ENCODE data around the gene XYLT1. TPM values are rescaled to one million over a fixed set of nuclear protein-coding genes. Genes with fewer than 3 reads are reported as not detected.

XYLT1 gene
- total and polyA plus RNA-seq, 2 of the 8 experiments (the other 6 are each of a cell fraction or from before 2014, with no cell fraction given): 6.6 to 25.4 TPM

DNA sequence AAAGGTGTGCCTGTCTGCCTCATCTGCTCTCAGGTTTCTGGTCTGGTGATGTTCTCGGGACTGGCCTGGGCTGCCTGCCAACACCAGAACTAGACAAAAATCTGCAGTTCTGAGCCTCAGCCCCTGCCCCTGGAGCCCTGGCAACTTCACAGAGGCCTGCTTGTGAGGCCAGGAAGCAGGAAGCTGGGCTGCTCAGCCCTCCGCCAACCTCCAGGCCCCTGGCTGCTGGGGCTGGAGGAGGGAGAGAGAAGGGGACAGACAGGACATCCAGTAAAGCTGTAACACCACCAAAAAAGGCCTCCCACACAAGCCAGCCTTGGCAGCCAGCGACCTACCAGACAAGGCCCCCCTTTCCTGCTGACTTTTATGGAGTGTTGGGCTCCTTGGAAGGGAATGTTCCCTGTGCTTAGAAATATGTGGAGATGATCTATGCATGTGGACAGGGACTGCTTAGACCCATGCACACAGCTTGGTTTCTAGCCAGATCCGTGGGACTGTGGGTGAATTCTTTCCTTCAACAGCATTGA lies 157.6 kb downstream of the XYLT1 start:
- H2BK20ac ChIP-seq (ENCODE audit: low read length): no peak overlapping the region
- no peaks in the 10 kb centered on the region for H3K23me2 ChIP-seq (ENCODE audit: low read depth, low read length)
- peak overlapping the region; percentile 16; the same call in 1 of the 2 replicates for H4K8ac ChIP-seq (ENCODE audit: extremely low read depth, insufficient read depth, low read length)
- H3K79me1 ChIP-seq (ENCODE audit: low read depth, low read length): 0 out of 2 replicates have a peak, but pooled peaks cover 2% of the 10 kb centered on the region
- H3K27ac ChIP-seq (ENCODE audit: low read depth, low read length): no peak overlapping the region
- H2BK120ac ChIP-seq (replicated peaks; ENCODE audit: low read depth, low read length): no peak overlapping the region
- no peaks in the 10 kb centered on the region for H4K20me1 ChIP-seq (replicated peaks in 1 of 2; ENCODE audit: control insufficient read depth in 1 of 2, insufficient read depth in 2 of 2, low read length in 2 of 2)
- no peak overlapping the region for H3K56ac ChIP-seq (replicated peaks; ENCODE audit: insufficient read length, low read depth, low read length)
- H3K18ac ChIP-seq (ENCODE audit: extremely low read depth, low read length): no peak overlapping the region; the same call in 1 of the 2 replicates
- H3K4ac ChIP-seq (replicated peaks; ENCODE audit: insufficient read length, low read depth, low read length): no peak overlapping the region
- POLR2A ChIA-PET (ENCODE audit: partially characterized antibody): interaction anchor here (1.1 to 1.3 kb wide), 2 partner anchors 12 to 34 kb away, joined by 3 read pairs; no protein-coding TSS in a partner anchor
- FAIRE-seq: no peak
- peak overlapping the region; percentile 47; the same call in 1 of the 2 replicates for H2BK15ac ChIP-seq (ENCODE audit: low read length)
- peaks cover 1 to 9% (median 5%) of the 10 kb centered on the region in 4 experiments; a peak in 5 of 7 replicates for H3K4me1 ChIP-seq (replicated peaks in 1 of 4; ENCODE audit: control insufficient read depth in 3 of 4, insufficient read depth in 4 of 4, low read length in 3 of 4)
- 84% methylated on average over 4 of the region's 4 CpGs; no CpG with 5 or more reads in 1 of the 2 experiments for WGBS, 2 experiments (ENCODE audit: extremely low coverage in 1 of 2, insufficient coverage in 1 of 2, insufficient read length in 1 of 2, insufficient replicate concordance in 2 of 2, low coverage in 1 of 2, low lambda C conversion rate in 2 of 2, missing lambda C conversion rate in 1 of 2)
- no peak overlapping the region for H2BK12ac ChIP-seq (ENCODE audit: low read depth, low read length)
- no peak overlapping the region for H2BK5ac ChIP-seq (ENCODE audit: low read depth, low read length)
- H3K9ac ChIP-seq (replicated peaks in 1 of 4; ENCODE audit: extremely low read depth in 1 of 4, low read depth in 3 of 4, low read length in 3 of 4): no peak overlapping the region
- no peak overlapping the region for H3K23ac ChIP-seq (ENCODE audit: insufficient read length)
- H2AK5ac ChIP-seq (ENCODE audit: low read depth, low read length): no peak overlapping the region
- no peak overlapping the region for H2AFZ ChIP-seq (ENCODE audit: low read length)
- TF ChIP-seq CBX5 (IDR thresholded peaks at IDR 0.05; ENCODE audit: low read depth, low read length): no peak
- TF ChIP-seq ASH2L (IDR thresholded peaks at IDR 0.05; ENCODE audit: low read length): no peak
- no peak for TF ChIP-seq SAP30 (IDR thresholded peaks at IDR 0.05; ENCODE audit: insufficient read depth, insufficient replicate concordance, low read length)
- no peak for TF ChIP-seq PHF8 (conservative IDR thresholded peaks at IDR 0.05; ENCODE audit: low read depth, low read length)
- no peak for TF ChIP-seq BACH1 (IDR thresholded peaks at IDR 0.05; ENCODE audit: low read length)
- no peaks in the 10 kb centered on the region; a peak in 1 of 7 replicates for H3K27me3 ChIP-seq (replicated peaks in 1 of 4; ENCODE audit: control insufficient read depth in 3 of 4, extremely low read depth in 1 of 4, insufficient read depth in 3 of 4, low read length in 3 of 4)
- no peak overlapping the region for H4K91ac ChIP-seq (replicated peaks; ENCODE audit: insufficient read length, low read length)
- H3K9me3 ChIP-seq (ENCODE audit: insufficient read depth in 2 of 2, low read depth in 1 of 2, low read length in 1 of 2): no peaks in the 10 kb centered on the region
- no peak overlapping the region for H3K4me2 ChIP-seq (ENCODE audit: insufficient read depth in 1 of 2, low read depth in 2 of 2, low read length in 2 of 2)
- peaks cover 0 to 11% of the 10 kb centered on the region in 2 experiments; a peak in 1 of 4 replicates for H3K79me2 ChIP-seq (ENCODE audit: control insufficient read depth in 1 of 2, insufficient read depth in 2 of 2, low read length in 2 of 2)
- no peaks in the 10 kb centered on the region for H3K36me3 ChIP-seq (ENCODE audit: control insufficient read depth in 2 of 4, insufficient read depth in 4 of 4, low read length in 3 of 4)
- CTCF ChIA-PET (ENCODE audit: partially characterized antibody): interaction anchor here (0.7 to 1.8 kb wide), 4 partner anchors 10 to 53 kb away, joined by 3 to 8 read pairs (median 3); no protein-coding TSS in a partner anchor
- H3K14ac ChIP-seq (ENCODE audit: insufficient read length): no peak overlapping the region
- no peak overlapping the region for H3K4me3 ChIP-seq (ENCODE audit: extremely low read depth in 1 of 4, insufficient read depth in 2 of 4, low read depth in 3 of 4, low read length in 4 of 4)
- no peak overlapping the region for H4K5ac ChIP-seq (ENCODE audit: insufficient read length, low read depth, low read length)
- no peak for DNase-seq (ENCODE audit: low read depth in 1 of 2, low spot score in 2 of 2)

Data from H1 (cell line).